LNCAP (cell line): ENCODE results near the gene U2AF1L4.

Experiments
- TF ChIP-seq, protein P1 (sequence below): fragments of 450-650 bp; IDR thresholded peaks from 2 replicates; pipeline ENCODE4 v1.5.1; 2017; ENCODE audit warnings: mild to moderate bottlenecking

U2AF1L4 gene

DNA sequence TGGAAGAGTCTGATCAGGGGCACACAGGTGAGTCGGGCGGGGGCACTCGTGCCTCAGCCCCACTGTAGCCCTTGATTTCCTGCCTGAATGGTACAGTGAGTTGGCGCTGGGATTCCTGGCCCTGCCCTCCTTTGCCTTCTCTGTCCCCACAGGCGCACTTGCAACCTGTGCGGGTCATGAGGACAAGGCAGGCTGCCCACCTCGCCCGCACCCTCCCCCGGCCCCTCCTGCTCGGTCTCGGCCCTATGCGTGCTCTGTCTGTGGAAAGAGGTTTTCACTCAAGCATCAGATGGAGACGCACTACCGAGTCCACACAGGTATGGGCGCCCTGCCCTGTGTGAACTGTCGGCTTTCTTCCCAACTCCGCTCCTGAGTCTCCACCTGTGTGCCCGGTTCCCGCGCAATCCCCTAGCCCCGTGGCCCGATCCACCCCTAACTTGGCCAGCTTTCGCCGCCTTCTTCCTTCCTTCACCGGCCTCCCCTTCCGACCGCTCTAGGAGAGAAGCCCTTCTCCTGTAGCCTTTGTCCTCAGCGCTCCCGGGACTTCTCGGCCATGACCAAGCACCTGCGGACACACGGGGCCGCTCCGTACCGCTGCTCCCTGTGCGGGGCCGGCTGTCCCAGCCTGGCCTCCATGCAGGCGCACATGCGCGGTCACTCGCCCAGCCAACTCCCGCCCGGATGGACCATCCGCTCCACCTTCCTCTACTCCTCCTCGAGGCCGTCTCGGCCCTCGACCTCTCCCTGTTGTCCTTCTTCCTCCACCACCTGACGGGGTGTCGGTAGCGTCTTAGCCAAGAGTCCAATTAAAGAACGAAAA, 29.0 kb downstream of the U2AF1L4 start:
- TF ChIP-seq, protein P1, sequence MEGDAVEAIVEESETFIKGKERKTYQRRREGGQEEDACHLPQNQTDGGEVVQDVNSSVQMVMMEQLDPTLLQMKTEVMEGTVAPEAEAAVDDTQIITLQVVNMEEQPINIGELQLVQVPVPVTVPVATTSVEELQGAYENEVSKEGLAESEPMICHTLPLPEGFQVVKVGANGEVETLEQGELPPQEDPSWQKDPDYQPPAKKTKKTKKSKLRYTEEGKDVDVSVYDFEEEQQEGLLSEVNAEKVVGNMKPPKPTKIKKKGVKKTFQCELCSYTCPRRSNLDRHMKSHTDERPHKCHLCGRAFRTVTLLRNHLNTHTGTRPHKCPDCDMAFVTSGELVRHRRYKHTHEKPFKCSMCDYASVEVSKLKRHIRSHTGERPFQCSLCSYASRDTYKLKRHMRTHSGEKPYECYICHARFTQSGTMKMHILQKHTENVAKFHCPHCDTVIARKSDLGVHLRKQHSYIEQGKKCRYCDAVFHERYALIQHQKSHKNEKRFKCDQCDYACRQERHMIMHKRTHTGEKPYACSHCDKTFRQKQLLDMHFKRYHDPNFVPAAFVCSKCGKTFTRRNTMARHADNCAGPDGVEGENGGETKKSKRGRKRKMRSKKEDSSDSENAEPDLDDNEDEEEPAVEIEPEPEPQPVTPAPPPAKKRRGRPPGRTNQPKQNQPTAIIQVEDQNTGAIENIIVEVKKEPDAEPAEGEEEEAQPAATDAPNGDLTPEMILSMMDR = no peak

GRCh38 chr19:35715355-35715809, 29.8 kb downstream of the U2AF1L4 start:
- TF ChIP-seq, protein P1 = no peak

- TF ChIP-seq, protein P1 = no peak
These were observed 30.4 kb downstream of the U2AF1L4 start for GRCh38 chr19:35714601-35715354.

DNA sequence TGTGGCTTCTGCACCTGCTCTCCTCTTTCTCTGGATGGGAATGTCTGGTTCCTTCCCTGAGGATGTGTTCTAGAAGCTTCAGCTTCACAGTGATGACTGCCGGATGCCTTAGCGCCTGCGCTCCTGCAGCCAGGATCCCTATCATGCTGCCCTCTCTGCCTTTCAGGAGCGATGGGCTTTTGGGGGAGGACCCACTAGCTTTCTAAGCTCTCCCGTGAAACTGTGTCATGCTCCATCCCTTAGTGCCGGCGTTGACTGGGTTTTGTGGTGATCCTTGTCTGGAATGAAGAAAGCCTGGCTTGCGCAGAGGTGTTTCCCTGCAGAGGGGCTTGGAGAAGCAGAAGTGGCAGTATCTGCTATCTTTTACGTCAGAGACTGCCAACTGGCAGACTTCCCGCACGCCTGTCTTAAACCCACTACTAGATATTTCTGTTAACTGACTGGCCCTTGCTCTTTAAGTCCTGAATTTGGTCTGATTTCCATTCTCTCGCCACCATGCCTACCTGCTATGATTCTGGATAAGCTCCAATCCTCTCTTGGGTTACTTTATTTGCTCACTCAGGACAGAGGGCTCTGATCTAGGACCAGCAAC, 31.2 kb downstream of the U2AF1L4 start:
- TF ChIP-seq, protein P1 = no peak

GRCh38 chr19:35713506-35713850, 31.7 kb downstream of the U2AF1L4 start:
- TF ChIP-seq, protein P1 = no peak

GRCh38 chr19:35712567-35713505, 32.4 kb downstream of the U2AF1L4 start:
- TF ChIP-seq, protein P1 = no peak
